HG02938 (cell line): Measurements from ENCODE around the gene ST6GALNAC4.

ENCODE experiments used
- ATAC-seq: cut with Tn5 transposase; IDR thresholded peaks from one replicate; pipeline ENCODE4 v1.9.1; 2021; ENCODE audit warnings: mild to moderate bottlenecking, moderate library complexity; ENCODE audit not compliant: unreplicated experiment

The ST6GALNAC4 gene, protein sequence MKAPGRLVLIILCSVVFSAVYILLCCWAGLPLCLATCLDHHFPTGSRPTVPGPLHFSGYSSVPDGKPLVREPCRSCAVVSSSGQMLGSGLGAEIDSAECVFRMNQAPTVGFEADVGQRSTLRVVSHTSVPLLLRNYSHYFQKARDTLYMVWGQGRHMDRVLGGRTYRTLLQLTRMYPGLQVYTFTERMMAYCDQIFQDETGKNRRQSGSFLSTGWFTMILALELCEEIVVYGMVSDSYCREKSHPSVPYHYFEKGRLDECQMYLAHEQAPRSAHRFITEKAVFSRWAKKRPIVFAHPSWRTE

DNA sequence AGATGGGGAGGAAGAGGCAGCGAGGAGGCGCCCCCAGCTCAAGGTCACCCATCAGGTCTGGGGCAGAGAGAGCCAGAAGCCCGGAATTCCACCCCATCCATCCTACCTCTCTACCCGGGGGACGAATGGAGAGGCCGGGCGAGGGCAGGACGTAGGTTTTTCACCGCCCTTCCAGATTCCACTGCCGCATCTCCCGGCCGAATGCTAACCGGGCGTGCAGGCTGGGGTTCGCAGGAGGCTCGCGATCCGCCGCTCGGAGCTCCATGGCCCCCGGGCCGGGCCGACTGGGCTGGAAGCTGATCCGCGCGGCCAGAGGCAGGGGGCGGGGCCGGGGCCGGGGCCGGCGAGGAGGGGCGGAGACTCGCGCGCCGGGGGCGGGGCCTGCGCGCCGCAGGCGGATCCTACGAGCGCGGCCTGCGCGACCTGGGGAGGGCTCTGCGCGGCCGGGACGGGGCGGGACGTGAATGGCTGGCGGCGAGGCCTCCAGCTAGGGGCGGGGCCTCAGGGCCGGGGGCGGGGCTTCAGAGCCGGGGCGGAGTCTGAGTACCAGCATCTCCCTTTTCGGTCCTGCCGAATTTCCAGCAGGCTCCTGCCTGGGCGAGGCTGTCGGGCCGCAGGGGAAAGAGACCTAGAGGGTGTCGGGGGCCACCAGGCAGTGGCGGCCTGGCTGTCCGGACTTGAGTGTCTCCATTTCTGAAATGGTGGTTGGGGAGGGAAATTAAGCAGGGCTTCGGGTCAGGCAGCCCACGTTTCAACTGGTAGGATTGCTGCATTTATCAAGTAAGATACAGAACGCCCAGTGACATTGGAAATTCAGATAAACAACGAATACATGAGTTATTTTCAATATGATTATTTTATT lies at the start of gene ST6GALNAC4:
TSS of gene ST6GALNAC4 (minus strand) at position 322 of the 862 bp plus-strand sequence. CDS start 622 bp downstream, outside the sequence.
- ATAC-seq: peak; percentile 43

DNA sequence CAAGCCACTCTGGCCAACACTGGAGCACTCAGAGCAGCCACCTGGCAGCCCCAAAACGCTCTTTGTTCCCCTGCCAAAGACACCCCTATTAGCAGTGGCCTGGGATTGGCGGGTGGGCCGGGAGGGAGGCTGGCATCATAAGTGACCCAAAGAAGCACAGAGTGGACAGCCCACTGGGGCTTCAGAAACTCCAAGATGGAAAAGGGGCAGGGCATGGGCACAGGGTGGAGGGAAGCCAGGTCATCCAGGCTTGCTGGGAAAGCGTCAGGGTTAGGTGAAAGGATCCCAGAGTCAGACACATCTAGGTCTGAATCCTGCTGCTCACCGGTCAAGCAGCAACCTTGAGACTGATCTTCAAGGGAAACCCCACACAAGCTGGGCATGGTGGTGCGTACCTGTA lies 49.1 kb upstream of the ST6GALNAC4 start:
- ATAC-seq: no peak

DNA sequence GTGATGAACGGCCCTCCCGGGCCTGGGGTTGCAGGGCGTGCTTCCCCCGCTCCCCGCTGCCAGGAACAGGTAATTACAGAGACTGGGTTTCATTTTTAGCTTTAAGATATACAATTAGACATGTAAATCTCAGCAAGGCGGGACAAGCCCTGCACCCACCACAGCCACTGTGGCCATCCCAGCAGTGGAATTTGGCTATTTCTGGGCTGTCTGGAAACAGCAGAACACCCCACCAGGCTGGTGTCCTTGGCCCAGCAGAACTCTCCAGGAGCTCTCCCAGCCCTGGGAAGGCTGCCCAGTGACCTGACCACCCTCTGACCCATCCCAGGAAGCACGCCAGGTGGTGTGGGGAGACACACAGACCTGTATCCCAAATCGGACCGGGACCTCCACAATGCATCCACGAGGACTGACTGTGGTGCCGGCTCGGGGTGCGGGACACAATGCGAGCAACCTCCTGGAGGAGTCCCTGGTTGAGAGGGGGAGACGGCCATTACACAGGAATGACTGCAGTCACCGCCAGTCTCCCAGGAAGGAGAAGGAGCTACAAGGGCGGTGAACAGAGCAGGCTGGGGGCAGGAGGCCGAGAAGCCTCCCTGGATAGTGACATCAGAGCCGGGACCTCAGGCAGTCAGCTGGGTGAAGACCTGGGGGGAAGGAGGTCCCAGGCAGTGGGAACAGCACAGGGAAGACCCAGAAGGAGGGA lies 46.7 kb upstream of the ST6GALNAC4 start:
- no peak for ATAC-seq

DNA sequence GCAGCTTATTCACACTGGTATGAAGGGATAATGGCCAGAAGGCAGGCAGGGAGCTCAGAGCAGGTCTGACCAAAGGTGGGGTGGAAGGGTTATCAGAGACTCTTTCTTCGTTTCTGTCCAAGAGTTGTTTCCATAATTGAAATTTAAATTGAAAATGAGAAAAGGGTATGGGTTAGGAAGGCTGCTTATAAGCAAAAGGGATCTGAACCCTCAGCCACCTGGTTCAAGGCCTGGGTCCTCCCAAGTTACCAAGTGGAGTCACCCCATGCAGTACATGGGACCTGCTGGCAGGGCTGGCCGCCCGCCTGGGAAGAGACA lies 46.2 kb upstream of the ST6GALNAC4 start:
- ATAC-seq: no peak

DNA sequence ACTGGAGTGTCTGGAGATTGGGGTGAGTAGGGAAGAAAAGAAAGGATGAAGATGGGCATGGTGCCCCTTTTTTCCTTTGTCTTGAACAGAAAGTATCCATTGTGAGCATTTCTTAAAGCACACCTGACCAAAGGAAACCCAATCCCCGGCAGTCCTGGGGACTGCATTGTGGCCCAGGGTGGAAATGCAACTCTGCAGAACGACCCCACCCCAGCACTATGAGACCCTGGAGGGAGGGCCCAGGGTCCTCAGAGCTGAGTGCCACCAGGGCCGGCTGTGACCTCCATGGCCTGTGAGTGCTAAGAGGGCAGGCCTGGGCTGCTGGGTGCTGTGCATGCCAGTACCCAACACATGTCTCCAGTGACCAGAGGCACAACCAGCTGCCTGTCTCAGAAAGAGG lies 45.4 kb upstream of the ST6GALNAC4 start:
- ATAC-seq: no peak

DNA sequence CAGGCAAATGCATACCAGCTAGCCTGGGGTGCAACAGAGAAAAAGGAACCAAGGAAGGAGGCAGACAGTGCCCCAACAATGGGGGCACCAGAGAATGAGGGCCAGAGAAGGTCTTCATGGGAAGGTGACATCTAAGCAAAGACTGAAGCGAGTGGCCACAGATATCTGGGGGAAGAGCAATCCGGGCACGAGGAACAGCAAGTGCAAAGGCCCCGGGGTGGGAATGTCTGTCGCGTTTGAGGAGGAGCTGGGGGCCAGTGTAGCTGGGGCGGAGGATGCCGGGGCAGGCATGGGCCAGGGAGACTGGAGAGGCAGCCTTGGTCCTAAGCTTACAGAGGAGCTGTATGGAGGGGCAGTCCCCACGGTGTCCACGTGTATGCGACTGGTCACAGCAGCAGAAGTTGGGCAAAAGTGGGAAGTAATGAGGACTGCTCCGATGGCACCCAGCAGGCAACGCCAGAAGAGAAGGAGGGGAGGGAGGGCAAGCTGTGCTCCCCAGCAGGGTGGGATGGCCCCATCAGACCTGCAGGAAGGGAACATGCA lies 44.8 kb upstream of the ST6GALNAC4 start:
- ATAC-seq: no peak

DNA sequence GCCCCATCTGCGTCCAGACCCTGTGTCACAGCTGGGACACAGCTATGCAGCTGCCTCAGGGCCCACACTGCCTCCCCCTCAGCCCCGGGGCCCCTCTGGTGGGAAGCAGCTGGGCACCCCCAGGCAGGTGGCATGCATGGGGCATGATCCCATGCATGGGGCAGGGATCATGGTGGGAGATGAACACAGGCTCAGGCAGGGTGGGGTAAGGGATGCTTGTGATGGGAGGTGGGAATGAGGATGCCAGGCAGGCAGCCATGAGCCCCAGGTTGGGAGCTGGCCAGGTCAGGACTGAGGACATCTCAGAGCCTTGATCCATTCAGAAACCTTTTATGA lies 44.3 kb upstream of the ST6GALNAC4 start:
- no peak for ATAC-seq

DNA sequence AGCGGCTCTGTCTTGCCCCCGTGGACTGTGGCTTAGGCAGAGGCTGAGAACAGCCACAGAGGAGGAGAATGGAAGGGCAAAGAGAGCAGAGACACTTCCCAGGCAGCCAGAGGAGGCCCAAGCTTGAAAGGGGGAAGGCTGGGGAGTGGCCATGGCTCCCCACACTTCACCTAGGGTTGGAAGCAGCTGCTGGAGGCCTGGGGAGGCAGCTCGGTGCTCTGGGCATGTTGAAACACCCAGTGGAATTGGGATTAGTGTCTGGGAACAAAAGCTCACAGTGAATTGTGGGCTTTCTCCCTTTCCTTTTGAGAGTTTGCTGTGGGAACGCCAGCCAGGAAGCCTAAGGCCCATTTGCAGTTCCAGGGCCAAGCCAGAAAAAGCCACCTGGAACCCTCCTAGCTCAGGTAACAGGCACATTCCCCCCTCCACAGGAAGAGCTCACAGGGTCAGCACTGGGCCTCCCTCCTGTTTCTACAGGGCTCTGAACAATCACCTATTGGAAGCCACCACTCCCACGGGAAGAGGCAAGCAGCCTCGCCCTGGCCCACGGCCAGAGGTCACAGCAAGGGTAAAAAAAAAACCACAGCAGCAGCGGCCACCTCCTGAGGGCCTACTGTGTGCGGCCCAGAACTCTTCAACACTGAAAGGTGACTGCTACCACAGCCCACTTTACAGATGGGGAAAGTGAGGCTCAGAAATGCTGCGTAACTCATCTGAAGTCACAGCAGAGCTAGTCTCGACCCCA lies 43.7 kb upstream of the ST6GALNAC4 start:
- ATAC-seq: no peak

DNA sequence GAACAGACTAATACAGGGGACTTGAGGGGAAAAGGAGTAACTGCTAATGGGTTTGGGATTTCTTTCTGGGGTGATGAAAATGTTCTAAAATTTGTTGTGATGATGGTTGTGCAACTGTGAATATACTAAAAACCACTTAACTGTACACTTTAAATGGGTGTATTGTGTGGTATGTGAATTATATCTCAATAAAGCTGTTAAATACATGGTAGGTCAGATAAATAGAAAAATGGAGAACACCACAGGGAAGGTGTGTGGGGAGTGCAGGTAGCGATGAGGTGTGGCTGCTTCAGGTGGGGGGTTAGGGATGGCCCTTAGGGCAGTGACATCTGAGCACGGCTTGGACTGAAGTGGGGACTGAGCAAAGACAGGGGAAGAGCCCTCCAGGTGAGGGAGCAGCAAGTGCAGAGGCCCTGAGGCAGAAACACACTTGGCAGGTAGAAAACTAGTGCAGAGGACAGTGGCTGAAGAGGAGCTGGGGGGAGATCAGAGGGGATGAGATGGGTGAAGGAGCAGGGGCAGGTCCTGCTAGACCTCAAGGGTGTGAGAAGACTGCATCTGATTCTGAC lies 43.1 kb upstream of the ST6GALNAC4 start:
- ATAC-seq: no peak

DNA sequence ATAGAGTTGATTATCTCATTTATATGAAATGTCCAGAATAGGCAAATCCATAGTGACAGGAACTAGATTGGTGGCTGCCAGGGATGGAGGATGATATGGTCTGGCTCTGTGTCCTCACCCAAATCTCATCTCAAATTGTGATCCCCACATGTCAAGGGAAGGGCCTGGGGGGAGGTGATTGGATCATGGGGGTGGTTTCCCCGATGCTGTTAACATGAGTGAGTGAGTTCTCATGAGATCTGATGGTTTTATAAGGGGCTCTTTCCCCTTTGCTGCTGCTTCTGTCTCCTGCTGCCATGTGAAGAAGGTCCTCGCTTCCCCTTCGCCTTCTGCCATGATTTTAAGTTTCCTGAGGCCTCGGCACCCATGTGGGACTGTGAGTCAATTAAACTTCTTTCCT lies 42.6 kb upstream of the ST6GALNAC4 start:
- no peak for ATAC-seq

DNA sequence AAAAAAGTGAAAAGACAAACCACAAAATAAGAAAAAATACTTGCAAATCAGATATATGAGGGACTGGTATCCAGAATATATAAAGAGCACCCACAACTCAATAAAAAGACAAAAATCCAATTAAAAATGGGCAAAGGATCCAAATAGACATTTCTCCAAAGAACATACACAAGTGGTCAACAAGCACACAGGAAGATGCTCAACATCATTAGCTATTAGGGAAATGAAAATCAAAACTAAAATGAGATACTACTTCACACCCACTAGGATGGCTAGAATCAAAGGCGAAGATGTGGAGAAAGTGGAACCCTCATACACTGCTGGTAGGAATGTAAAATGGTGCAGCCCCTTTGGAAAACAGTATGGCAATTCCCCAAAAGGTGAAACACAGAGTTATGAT lies 41.9 kb upstream of the ST6GALNAC4 start:
- no peak for ATAC-seq

DNA sequence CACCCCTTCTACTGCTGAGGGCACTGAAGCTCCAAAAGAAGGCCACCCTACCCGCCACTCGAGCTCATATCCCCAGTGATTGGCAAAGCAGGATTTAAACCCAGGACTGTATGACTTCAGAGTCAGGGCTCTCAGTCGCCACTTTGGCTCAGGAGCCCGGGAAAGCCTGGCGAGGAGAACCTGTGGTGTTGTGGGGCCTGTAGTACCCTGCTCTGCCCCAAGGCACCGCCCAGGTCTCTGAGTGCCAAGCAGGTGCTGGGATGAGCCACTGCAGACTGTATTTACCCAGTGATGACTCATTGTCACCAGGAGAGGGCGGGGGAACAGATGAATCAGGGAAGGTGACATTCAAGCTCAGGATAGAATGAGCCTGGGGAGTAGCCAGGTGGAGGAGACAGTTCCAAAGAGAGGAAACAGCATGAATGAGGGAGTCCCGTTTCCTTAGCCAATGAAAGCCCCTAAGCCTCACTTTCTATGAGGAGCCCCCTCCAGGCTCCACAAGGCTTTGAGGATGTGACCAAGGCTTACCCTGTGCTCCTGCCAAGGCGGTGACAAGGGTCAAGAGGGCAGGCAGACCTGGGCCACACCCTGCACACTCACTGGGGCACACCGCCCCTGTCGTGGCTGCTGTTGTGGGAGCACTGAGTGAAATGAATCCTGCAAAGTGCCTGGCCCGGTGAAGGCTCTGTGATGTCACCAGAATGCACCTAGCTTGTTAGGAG lies 38.6 kb upstream of the ST6GALNAC4 start:
- no peak for ATAC-seq

DNA sequence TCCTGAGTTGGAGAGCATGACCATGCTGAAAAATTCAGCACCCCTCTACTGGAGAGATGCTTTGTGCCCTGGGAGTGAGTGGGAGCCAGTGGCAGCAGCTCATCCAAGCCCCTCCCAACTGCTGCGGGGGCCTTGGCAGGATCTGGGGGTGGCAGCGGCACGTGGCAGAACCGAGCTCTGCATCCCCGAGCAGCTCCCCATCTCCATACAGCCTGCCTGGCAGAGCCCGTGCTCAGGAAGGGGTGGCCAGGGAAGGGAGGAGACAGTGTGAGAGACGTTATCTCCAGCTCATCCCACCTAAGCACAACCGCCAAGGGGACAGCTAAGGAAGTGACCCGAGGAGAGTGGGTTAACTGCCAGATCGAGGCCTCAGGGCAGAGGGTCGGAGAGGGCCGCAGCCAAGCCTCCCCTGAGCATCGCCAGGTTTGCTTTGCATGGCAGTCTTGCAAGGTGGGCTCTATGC lies 38.0 kb upstream of the ST6GALNAC4 start:
- ATAC-seq: no peak

DNA sequence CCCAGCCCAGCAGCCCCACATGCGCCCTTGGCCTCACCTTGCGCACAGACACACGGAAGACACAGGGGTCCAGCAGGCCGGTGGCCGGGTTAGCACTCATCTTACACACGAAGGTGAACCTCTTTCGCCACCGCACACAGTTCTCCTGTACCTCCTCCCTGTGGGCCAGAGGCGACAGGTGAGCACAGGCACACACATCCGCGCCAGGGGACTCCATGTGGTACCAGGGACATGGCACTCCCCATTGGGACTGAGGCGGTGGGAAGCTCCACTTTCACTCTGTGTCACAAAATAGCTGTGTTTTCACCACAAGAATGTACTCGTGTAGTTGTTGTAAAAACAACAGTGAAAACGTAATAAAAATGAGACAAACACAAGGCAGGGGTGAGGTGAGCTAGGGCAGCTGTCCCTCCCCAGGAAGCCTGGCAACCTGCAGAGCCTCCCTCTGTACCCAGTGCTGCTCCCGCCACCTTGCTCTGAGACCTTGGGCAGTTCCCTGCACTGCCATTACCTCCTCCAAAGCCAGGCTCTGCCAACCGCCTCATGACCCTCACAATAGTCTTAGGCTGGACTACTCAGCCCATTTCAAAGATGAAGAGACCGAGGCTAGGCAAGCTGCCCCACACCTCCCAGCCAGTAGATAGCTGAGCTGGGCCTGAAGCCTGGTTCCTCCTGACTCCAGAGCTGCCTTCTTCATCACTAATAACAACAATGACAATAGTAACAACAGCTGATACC lies 37.1 kb upstream of the ST6GALNAC4 start:
- ATAC-seq: no peak

DNA sequence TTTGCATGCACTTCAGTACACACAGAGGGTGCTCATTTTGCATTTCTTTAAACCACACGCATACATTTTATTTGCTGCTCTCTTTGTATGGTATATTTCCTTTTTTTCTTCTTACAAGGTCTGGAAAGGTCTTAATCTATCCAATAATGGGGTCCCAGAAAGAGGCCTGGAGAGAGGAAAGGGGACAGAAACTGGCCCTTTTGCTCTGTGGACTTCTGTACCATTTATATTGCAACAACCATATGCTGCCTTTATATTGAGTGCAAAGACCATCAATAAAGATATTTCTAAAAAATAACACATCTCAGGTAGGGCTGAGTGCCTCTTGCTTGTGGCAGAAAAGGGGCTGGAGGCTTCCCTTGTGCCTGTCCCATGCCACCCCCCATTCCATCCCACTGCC lies 36.3 kb upstream of the ST6GALNAC4 start:
- ATAC-seq: no peak

DNA sequence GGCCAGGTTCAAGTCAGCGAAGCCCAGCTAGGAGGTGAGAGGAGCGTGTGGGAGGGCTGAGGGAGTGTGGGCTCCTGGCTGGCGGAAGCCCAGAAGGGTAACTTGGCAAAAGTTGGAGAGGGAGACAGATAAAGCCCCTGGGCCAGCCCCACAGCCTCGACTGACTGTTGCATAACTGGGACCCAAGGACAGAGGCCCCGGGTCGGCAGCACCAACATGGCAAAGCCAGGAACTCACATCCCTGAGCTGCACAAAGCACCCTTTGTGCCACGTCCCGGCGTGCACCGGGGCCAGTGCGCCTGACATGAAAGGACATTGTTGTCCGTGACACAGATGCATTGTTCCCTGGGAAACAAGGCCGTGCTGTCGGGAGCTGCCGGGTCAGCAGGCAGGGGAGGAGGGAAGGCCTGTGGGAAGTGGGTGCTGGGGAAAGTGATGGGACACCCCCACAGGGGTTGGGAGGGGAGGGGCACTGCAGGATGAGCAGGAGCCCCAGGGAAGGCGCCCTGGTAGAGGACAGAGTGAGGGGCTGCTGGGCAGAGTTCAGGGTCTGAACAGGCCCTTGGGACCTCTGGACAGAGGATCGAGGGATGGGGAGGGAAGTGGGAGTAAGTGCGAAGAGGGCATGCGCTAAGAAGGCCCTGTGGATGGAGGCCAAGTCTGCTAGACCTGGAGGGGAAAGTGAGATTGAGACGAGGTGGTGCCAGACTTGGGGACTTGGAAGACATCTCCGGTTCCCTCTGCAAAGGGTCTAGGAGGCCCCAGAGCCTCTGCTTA lies 33.9 kb upstream of the ST6GALNAC4 start:
- no peak for ATAC-seq

DNA sequence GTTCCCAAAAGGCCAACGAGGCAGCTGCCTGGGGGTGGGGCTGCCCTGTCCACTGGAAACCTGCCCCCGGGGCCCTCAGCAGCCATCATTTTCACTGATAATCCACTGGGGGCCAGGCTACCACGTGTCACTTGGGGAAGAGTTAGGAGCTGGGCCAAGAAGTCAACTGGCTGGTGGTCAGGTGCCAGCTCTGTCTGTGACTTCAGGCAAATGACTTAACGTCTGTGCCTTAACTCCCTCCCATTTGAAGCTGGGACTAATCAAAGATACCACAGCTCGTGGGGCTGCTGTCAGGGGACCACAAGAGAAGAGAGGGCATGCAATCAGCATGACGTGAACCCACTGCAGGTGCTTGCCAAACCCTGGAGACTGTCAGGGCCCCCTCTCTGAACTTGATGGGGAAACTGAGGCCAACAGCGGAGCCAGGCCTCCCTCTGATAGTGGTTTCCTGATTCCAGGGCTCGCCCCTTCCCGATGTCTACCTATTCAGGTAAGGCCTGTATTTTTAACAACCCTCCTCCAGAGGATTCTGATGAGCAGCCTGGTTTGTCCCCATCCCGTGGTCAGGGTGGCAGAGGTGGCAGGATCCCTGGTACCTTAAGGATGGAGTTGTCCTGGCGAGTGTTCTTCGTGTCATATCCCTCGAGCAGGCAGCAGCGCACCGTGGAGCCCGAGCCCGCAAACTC lies 33.1 kb upstream of the ST6GALNAC4 start:
- no peak for ATAC-seq
